HG03139 (cell line): Measurements from ENCODE around the gene CCDC83.

Source experiments
- ATAC-seq: cut with Tn5 transposase; IDR thresholded peaks from one replicate; pipeline ENCODE4 v1.9.1; 2021; ENCODE audit not compliant: unreplicated experiment

Gene CCDC83

DNA sequence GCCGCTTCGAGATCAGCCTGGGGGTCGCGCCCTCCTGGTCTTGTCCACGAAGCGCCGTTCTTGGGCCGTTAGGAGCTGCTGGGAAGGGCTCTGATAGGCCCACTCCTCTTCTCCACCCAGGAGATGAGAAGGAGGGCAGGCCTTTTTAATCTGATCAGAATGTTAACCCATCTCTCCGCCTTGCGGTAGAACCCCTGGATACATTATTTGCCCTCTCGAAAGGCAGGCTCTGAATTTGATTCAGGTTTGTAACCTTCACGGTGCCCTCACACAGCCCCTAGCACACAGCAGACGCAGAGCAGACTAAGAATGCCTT, at the start of gene CCDC83:
Gene CCDC83 (plus strand): TSS at position 43 of the 316 bp plus-strand sequence. CDS start 9,741 bp downstream, outside the sequence.
- no peak for ATAC-seq

GRCh38 chr11:85805387-85805786, 49.8 kb upstream of the CCDC83 start:
- ATAC-seq = no peak

- ATAC-seq = no peak
Observed at GRCh38 chr11:85806016-85806415, 49.2 kb upstream of the CCDC83 start.

DNA sequence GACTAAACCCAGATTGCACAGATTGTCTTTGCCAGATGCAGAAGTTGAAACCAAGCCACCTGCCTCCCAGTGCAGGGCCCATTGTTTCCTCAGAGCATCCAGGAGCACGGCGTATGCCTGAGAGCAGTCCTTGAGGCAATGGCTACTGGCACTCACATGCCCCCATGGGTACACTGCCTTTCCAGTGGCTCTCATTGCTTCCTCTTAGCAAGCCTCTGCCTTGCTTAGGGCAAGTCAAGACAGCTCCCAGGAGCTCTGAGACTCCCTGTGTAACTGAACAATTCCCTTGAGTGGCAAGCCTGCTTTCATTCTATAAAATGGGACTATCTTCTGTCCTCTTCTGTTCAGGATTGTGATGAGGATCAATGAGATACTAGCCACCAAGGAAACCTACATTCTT, 48.3 kb upstream of the CCDC83 start:
- ATAC-seq = no peak

DNA sequence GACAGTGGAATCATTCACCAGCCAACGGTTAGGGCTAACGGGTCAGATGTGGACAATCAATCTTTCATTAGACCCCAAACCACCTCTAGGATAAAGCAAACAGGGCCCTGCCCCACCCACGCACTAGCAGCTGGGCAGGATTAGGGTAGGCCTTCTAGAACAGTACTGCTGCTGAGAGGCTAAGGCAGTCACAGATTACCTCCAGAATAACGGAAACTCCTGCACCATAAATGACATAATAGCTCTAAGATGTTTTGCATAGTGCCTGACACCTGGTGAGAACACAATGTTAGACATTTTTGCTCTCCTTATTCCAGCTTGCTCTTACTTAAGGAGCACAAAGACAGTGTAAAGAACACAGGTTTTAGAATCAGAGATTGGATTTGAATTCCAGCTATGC, 46.0 kb upstream of the CCDC83 start:
- peak; percentile 30 for ATAC-seq

DNA sequence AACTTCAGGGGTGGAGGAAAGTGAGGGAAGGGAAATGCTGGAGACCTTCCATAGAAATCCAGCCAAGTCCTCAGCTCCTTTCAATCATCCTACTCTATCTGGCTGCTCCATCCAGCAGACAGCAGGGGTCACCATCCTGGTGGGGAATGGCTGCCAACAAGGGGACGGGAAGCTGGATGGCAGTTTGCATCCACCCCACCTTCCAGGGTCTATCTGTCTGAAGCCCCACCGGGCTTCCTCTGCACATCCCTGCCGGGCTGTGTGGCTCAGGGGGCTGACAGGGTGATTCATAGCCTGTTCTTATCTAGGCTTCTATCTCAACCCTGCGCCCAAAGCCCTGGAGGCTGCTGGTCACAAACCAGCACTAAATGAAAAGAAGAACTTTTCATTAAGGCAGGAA, 45.3 kb upstream of the CCDC83 start:
- no peak for ATAC-seq

DNA sequence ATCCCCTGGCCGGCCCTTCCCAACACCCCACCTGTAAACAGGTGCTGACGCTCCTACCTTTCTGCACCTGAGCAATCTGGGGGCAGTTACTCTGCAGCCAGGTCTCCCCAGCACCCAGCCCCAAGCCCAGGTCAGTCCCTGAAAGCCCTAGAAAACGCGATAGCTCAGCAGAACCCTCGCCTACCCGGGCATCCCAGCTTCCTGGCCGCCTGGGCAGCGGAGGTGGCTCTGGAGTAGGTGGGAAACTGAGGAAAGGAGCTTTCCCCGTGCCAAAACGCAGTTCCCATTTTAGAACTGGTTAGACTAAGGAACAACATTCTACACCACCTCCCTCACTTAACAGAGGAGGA, 44.7 kb upstream of the CCDC83 start:
- no peak for ATAC-seq

- peak; percentile 76 for ATAC-seq
Observed at GRCh38 chr11:85810871-85811611, 44.1 kb upstream of the CCDC83 start, which contains the start of gene SYTL2. SYTL2 (minus strand) TSS chr11:85811141; CDS start chr11:85757725, 53,416 bp downstream.

DNA sequence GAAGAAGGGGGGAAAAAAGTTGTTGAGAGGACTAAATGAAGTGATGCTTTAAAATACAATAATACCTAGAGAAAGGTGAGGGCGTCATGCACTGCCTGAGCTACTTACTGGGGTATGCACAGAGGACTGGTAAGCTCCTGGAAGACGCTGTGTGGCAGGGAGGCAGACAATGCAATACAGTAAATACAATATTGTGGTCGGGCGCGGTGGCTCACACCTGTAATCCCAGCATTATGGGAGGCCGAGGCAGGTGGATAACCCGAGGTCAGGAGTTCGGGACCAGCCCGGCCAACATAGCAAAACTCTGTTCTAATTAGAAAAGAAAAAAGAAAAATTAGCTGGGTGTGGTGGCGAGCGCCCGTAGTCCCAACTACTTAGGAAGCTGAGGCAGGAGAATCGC, 43.6 kb upstream of the CCDC83 start:
- no peak for ATAC-seq

- ATAC-seq = no peak
Observed at GRCh38 chr11:85813721-85814120, 41.5 kb upstream of the CCDC83 start.

- no peak for ATAC-seq
Observed at GRCh38 chr11:85815186-85815931, 39.8 kb upstream of the CCDC83 start.

- no peak for ATAC-seq
Observed at GRCh38 chr11:85819441-85819840, 35.7 kb upstream of the CCDC83 start.

DNA sequence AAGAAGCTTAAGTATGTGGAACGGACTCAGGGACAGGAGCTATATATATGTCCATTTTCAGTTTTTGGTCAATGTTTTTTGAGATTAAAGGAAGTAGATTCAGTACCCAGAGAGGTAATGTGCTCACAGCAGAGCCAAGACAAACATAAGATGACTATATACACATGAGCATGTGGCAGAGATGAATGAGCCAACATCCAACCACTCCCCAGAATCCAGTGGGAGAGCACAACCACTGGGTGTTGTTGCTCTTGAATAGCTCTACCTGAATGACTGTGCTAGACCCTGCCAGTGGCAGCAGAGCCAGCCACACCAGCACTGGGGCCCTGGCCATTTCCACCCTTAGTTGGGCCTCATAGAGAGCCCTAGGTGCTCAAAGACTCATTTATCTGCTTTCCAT, 33.5 kb upstream of the CCDC83 start:
- no peak for ATAC-seq

GRCh38 chr11:85822814-85823213, 32.4 kb upstream of the CCDC83 start:
- no peak for ATAC-seq

- ATAC-seq = no peak
Observed at GRCh38 chr11:85823816-85824215, 31.4 kb upstream of the CCDC83 start.

- ATAC-seq = no peak
Observed at GRCh38 chr11:85825616-85826015, 29.6 kb upstream of the CCDC83 start.

- no peak for ATAC-seq
Observed at GRCh38 chr11:85826116-85826855, 28.9 kb upstream of the CCDC83 start.

GRCh38 chr11:85827748-85828639, 27.2 kb upstream of the CCDC83 start:
- ATAC-seq = no peak

DNA sequence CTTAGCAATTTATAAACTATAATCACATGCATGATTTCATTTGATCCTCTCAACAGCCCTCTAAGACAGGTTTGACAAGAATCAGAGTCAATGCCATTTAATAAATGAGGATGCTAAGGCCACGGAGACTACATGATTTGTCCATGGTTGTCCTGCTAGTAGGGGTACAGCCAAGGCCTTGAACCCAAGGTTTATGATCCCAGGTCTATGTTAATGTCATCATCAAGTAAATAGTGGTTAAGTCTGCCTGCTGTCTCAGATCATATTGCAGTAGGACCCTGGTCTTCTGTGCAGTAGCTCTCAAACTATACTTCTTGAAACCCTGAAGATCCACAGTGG, 26.6 kb upstream of the CCDC83 start:
- no peak for ATAC-seq

GRCh38 chr11:85829172-85829571, 26.0 kb upstream of the CCDC83 start:
- no peak for ATAC-seq

DNA sequence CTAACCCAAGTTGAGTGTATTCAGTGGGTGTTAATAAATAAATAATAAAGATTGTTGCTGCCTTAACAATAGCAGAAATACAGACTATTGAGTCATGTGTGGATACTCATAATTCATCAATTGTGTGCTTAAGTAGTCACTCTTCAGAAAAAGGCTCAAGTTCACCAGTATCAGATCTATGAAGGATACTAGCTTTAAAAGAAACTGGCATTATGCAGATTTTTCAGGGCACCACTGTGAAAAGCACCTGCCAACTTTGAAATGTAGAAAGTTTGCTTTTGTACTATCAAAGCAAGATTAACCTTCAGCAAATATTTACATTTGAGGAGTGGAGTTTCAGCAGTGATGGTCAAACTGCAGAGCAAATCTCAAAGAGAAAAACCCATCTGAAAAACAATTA, 24.1 kb upstream of the CCDC83 start:
- ATAC-seq = no peak
